Inflammatory macrophage (primary cell): Measurements from ENCODE around the gene MYLK2.

Source experiments
- DNase-seq, 2 donors: peaks; one replicate each; pipeline ENCODE4 v3.0.0-alpha.2; 2020 to 2022

The MYLK2 gene

DNA sequence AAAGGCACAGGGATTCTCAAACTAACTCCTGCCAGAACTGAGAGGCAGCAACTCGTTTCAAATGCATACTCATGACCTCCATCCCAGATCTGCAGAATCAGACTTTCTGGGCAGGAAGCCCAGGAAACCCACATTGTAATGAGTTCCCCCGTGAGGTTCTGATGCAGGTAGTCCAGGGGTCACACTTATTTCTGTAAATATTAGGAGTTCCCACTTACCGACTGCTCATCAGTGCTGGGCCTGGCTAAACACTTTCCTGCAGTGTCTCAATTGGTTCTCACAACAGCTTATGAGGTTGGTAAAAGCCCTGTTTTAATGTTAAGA lies 39.6 kb downstream of the MYLK2 start:
- no peak for DNase-seq

- DNase-seq = no peak
Measured at GRCh38 chr20:31859266-31859997, 40.3 kb downstream of the MYLK2 start.

DNA sequence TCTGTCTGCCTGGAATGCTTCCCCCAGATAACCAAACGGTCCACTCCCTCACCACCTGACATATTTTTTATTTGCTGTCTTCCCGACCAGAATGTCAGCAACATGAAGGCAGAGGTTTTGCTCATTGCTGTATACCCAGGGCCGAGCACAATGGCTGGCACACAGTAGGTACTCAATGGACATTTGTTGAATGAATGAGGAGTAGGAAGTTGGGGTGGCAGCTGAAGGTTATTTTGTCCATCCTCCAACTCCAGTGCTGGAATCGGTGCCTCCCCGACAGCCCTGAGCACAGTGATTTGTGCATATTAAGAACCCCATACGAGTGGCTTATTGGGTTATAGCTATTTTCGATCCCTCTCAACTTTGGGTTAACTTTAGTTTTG lies 40.8 kb downstream of the MYLK2 start:
- no peak for DNase-seq

DNA sequence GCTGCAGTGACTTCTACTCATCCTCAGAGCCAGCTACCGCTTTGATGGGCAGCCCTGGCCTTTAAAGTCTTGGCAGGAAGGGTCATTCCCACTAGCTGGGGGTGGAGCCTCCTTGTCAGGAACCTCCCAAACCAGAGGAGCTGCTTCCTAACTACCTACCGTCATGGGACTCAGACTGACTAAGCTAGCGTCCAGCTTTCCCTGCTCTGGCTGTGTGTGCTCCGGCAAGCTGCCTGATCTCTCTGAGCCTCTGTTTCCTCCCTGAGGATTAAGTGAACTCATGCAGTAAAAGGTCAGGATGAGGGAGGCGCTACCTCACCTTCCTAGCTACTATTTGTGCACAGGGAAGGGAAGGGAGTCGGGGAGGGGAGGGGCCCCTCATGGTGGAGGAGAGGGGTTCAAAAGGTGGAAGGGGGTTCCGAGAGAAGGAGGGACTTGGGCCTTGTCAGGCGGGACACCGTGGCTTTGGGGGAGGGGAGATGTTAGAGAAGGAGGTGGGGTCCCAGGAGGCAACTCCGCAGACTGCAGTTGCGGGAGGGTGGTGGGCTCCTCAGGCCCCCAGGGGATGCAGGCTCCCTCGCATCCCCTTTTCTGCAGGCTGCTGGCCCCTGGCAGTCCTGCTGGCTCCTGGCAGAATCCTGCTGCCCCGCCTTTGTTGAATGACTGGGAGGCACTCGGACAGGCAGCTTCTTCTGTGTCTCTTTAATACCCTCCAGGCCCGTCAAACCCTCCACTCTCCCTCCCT lies 41.4 kb downstream of the MYLK2 start:
- DNase-seq = no peak

DNA sequence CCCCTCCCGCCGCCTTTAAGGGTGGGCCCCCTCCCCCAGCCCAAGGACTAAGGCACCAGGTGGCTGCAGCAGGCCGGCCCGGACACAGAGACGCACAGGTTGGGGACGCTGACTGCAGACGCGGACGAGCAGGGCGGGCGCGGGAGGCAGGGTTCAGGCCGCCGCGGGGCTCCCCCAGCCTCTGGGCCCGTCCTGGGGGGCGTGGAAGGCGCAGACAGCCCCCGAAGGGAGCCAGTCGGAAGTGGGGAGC lies 41.9 kb downstream of the MYLK2 start:
- DNase-seq = no peak

DNA sequence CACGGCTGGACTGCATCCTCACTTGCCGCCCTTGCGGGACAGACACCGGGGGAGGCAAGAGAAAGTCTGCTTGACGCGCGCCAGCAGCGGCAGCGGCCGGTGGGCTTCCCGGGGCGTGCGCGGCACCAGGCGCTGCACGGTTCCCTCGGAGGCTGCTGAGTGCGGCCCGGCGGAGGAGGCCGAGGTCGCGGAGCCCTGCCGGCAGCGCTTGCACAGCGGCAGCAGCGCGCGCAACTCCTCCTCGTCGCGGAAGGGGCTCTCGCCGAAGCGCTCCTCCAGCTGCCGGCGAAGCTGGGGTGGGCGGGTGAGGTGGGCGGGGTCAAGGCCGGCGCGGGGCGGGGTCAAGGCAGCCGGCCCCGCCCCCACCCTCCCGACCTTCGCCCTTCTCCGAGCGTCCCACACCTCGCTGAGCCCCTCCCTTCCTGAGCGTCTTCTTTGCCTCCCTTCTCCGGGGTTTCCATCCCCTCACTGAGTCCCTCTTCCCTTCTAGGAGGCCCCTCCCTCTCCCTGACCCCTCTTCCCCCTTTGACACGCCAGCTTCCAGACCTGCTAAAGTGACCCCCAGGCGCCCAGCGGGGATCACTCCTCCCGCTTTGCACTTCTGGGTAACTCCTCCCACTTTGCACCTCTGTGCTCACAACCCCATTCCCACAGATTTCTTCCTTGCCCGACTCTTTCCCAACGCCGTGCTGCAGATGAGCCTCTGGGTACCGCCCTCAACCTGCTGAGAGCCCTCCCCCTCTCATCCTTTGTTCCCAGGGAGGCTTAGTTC lies 42.4 kb downstream of the MYLK2 start:
- DNase-seq = peak; percentile 53 to 70

DNA sequence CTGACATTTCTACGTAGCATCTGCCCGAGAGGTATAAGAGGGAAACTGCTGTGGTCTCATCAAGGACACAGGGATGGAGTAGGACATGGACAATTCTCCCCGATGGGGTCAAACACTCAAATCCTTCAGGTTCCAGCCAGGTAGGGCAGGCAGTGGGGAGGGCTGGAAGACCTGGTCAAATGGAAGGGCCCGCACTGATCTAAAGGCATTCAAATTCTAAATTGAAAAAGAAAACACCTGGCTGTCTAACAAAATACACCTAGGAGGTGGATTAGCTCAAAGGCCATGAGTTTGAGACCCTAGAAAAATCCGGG lies 43.0 kb downstream of the MYLK2 start:
- no peak for DNase-seq

DNA sequence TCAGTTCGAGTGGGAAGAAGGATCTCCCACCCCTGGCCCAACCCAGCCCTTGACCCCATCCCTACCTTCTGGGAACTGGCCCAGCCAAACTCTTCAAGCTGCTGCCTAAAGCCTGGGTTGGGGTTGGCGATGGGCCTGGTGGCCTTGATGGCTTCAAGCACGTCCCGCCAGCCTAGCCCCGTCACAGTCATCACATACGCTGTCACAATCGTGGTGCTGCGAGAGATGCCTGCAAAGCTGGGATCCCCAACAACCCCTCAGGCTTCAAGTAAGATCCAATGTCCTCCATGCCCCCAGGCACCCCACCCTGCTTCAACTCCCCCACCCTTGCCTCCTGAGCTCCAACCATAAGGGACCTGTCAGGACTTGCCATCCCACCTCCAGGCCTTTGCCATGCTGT lies 43.4 kb downstream of the MYLK2 start:
- DNase-seq = no peak

GRCh38 chr20:31863296-31864085 lies 44.3 kb downstream of the MYLK2 start:
- no peak for DNase-seq

DNA sequence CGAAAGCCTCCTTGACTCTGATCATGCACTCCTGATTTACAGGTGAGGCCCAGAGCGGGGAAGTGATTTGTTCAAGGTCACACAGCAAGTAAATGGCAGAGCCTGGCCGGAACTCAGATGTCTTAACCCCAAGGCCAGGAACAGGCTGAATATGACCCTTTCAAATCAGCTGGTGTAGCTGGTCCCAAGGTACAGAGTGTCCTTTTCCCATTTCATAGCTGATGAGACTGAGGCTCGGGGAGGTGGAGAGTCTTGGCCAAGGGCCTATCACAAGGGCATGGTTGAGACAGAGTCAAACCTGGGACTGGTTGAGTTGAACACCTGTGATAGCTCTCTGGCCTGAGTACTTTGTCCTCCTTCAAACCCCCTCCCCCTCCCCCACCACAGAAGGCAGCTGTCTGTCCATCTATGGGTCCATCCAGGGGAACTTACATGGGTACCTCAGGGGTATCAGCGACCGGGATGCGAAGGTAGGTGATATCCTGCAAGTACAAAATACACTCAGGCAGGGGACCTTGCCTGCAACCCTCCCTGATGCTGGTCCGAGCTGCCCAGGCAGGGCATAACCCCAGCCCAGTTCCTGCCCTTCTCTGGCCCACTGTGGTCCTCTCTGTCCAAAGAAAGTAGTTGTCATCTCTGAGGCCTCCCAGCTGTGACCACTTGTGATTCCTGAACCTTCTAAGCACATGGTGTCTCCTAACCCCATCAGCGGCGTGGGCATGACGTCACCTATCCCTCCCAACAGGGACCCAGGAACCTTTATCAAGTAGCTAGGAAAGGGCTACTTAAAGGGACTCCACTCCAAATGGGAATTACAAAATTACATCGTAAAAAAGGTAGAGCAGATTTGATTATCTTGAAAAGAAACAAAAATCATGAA lies 45.6 kb downstream of the MYLK2 start:
- DNase-seq = no peak

- DNase-seq = no peak
Measured at GRCh38 chr20:31866221-31866620, 47.1 kb downstream of the MYLK2 start.

DNA sequence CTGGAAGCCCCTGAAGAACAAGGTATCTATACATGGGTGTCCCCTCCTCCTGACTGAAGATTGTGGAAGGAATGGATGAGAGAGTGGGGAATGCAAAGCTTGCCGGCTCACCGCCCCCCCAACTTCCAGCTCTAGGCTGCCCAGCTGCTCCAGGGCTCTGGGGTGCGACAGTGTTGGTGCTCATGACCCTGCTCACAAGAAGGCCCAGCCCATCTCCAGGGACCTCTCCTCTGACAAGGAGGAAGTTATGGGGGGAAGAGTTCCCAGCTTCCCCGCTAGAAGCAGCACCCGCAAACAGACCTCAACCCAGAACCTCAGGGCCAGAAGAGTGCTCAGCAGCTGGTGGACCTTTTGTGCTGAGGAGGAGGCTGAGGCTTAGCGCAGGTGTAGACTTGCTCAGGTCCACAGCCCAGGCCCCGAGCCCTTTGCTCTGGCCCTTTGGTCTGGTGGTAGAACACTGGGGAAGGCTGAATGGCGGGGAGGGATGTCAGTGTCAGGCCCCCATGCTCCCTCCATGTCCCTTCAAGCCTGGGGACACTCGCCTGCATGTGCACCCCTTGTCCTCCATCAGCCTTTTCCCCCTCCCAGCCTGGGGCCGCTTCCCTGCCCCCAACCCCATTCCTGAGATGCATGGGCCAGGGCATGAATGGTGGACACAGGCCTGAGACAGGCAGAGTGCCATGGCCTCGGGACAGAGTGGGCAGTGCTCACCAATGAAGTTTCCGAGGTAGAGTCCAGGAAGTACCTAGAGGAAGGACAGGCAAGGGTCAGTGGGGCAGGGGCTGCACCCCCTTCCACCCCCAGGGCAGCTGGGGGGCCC lies 49.9 kb downstream of the MYLK2 start:
- DNase-seq = no peak

GRCh38 chr20:31869673-31869941 lies 50.5 kb downstream of the MYLK2 start:
- no peak for DNase-seq

DNA sequence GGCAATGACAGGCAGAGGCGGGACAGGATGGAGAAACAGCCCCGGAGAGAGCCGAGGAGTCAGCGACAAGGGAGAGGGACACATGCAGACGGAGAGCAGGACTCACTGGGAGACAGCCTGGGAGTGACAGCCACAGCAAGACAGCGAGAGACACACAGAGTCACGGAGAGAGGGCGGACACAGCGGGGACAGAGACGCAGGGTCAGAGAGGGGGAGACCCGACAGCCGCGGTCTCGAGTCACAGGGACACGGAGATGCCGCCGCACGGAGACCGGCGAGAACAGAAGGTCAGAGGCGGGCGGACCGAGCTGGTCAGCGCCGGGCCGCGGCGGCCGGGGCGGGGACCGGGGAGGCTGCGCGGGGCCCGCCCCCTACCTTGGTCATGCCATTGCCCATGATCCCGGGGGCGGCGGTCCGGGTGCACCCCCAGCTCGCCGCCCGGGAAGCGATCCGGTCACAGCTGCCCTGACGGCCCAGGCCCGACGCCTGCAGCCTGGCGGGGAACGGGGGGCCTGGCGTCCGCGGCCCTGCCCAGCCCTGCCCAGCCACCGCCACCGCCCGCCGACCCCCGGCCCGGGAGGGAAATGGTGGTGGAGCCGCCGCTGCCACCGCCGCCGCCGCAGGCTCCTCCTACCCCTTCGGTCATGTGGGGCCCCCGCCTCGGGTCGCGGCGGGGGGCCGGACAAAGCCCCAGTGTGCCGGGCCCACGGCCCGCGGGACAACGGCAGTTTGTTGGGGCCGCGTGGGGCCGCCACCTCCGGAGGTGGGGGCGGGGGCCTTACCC lies 51.0 kb downstream of the MYLK2 start, which contains the start of the genes DUSP15 and TTLL9:
Gene DUSP15 (minus strand): TSS at position 586 of the 784 bp plus-strand sequence. CDS start 190 bp downstream, at position 396.
Gene TTLL9 (plus strand): TSS at position 693 of the 784 bp plus-strand sequence. CDS start 493 bp downstream, outside the sequence.
- DNase-seq = peak; percentile 6 to 32

GRCh38 chr20:31870726-31871617 lies 51.8 kb downstream of the MYLK2 start:
- DNase-seq = no peak

GRCh38 chr20:31871618-31871954 lies 52.4 kb downstream of the MYLK2 start:
- no peak for DNase-seq

DNA sequence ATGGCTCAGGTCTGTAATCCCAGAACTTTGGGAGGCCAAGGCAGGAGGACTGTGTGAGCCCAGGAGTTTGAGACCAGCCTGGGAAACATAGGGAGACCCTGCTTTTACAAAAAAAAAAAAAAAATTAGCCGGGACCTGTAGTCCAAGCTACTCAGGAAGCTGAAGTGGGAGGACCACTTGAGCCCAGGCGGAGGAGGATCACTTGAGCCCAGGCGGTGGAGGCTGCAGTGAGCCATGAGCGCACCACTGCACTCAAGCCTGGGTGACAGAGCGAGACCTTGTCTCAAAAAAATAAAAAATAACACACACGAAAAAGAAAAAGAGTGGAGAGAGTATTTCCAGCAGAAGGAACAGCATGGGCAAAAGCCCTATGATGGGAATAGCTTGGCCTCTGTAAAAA lies 53.2 kb downstream of the MYLK2 start:
- no peak for DNase-seq

DNA sequence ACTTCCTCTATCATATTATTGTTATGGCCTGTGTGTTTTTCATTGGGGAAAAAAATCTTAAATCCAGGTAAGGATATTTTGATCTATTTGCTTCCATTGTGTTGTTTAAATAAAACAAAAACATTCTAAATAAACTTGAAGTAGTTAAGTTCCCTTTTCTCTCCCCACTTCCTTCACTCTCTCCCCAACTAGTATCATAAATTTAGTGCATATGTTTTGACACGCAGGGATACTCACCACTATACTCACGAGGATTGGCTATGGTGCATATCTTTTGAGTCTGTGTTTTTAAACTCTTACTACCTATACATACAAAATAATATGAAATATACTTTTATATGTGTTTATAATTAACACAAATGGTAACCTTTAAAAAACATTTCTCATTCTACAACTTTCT lies 56.5 kb downstream of the MYLK2 start:
- no peak for DNase-seq

GRCh38 chr20:31877684-31878083 lies 58.5 kb downstream of the MYLK2 start:
- no peak for DNase-seq
